Measurements from ENCODE around the gene STARD13.

Gene STARD13

GRCh38 chr13:33083054-33083453, 202.5 kb downstream of the STARD13 start:
- no peak for DNase-seq (ENCODE audit: low read depth)

GRCh38 chr13:33081666-33082065, 203.9 kb downstream of the STARD13 start:
- no peak for DNase-seq (ENCODE audit: low read depth)

GRCh38 chr13:33080972-33081590, 204.5 kb downstream of the STARD13 start:
- DNase-seq (ENCODE audit: low read depth) = peak; percentile 28

- no peak for DNase-seq (ENCODE audit: low read depth)
These were observed 205.6 kb downstream of the STARD13 start for GRCh38 chr13:33079960-33080359.

- DNase-seq (ENCODE audit: low read depth) = no peak
These were observed 207.3 kb downstream of the STARD13 start for GRCh38 chr13:33078263-33078662.

GRCh38 chr13:33076001-33076992, 209.3 kb downstream of the STARD13 start:
- DNase-seq (ENCODE audit: low read depth) = no peak

- no peak for DNase-seq (ENCODE audit: low read depth)
These were observed 212.2 kb downstream of the STARD13 start for GRCh38 chr13:33073338-33073737.

- no peak for DNase-seq (ENCODE audit: low read depth)
These were observed 212.8 kb downstream of the STARD13 start for GRCh38 chr13:33072759-33073158.

GRCh38 chr13:33072282-33072681, 213.3 kb downstream of the STARD13 start:
- no peak for DNase-seq (ENCODE audit: low read depth)

- no peak for DNase-seq (ENCODE audit: low read depth)
These were observed 214.8 kb downstream of the STARD13 start for GRCh38 chr13:33070713-33071112.

- no peak for DNase-seq (ENCODE audit: low read depth)
These were observed 216.2 kb downstream of the STARD13 start for GRCh38 chr13:33069365-33069764.

GRCh38 chr13:33066329-33066728, 219.2 kb downstream of the STARD13 start:
- no peak for DNase-seq (ENCODE audit: low read depth)

GRCh38 chr13:33060815-33061214, 224.7 kb downstream of the STARD13 start:
- DNase-seq (ENCODE audit: low read depth) = no peak

GRCh38 chr13:33058776-33059327, 226.7 kb downstream of the STARD13 start:
- no peak for DNase-seq (ENCODE audit: low read depth)

- peak; percentile 10 for DNase-seq (ENCODE audit: low read depth)
These were observed 228.4 kb downstream of the STARD13 start for GRCh38 chr13:33057019-33057780.

- DNase-seq (ENCODE audit: low read depth) = no peak
These were observed 232.0 kb downstream of the STARD13 start for GRCh38 chr13:33053397-33054066.

All from fibroblast of the conjunctiva (primary cell).